HL-60 (cell line): ENCODE results near the gene HSD11B1.

Experiments used
- GABPA ChIP-seq: IDR thresholded peaks from 2 replicates; pipeline ENCODE4 v1.6.1; 2012; ENCODE audit warnings: low read depth
- POLR2AphosphoS5 ChIP-seq: IDR thresholded peaks from 2 replicates; pipeline ENCODE4 v1.6.1; 2012; ENCODE audit warnings: low read depth
- TF ChIP-seq, protein P1 (sequence below): IDR thresholded peaks from one replicate; pipeline ENCODE4 v1.5.1; 2011; ENCODE audit warnings: low read length, control low read depth, inconsistent platforms; ENCODE audit not compliant: insufficient read depth
- TF ChIP-seq, protein P2 (sequence below): IDR thresholded peaks from 2 replicates; pipeline ENCODE4 v1.6.1; 2012; ENCODE audit warnings: low read depth; ENCODE audit not compliant: insufficient replicate concordance

DNA sequence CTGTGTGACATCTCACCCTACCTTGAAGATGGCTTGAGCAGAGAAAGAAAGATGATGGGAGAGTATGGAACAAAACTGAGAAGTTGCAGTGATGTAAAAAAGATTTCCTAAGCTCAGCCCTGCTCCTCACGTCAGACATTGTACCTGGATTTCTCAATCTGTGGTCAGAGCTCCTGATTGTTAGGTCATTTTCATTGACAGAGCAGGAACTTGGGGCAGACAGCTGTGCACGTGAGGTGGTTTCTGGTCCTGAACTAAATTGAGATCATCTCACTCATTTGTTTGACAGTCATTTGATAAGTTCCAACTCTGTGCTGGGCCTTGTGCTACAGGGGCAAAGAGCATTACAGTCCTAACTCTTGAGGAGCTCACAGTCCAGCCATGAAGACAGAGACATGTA, 61.4 kb downstream of the HSD11B1 start:
- TF ChIP-seq, protein P1, sequence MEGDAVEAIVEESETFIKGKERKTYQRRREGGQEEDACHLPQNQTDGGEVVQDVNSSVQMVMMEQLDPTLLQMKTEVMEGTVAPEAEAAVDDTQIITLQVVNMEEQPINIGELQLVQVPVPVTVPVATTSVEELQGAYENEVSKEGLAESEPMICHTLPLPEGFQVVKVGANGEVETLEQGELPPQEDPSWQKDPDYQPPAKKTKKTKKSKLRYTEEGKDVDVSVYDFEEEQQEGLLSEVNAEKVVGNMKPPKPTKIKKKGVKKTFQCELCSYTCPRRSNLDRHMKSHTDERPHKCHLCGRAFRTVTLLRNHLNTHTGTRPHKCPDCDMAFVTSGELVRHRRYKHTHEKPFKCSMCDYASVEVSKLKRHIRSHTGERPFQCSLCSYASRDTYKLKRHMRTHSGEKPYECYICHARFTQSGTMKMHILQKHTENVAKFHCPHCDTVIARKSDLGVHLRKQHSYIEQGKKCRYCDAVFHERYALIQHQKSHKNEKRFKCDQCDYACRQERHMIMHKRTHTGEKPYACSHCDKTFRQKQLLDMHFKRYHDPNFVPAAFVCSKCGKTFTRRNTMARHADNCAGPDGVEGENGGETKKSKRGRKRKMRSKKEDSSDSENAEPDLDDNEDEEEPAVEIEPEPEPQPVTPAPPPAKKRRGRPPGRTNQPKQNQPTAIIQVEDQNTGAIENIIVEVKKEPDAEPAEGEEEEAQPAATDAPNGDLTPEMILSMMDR = no peak
- TF ChIP-seq POLR2AphosphoS5 (peak; percentile 69), GABPA (no peak)
- TF ChIP-seq, protein P2, sequence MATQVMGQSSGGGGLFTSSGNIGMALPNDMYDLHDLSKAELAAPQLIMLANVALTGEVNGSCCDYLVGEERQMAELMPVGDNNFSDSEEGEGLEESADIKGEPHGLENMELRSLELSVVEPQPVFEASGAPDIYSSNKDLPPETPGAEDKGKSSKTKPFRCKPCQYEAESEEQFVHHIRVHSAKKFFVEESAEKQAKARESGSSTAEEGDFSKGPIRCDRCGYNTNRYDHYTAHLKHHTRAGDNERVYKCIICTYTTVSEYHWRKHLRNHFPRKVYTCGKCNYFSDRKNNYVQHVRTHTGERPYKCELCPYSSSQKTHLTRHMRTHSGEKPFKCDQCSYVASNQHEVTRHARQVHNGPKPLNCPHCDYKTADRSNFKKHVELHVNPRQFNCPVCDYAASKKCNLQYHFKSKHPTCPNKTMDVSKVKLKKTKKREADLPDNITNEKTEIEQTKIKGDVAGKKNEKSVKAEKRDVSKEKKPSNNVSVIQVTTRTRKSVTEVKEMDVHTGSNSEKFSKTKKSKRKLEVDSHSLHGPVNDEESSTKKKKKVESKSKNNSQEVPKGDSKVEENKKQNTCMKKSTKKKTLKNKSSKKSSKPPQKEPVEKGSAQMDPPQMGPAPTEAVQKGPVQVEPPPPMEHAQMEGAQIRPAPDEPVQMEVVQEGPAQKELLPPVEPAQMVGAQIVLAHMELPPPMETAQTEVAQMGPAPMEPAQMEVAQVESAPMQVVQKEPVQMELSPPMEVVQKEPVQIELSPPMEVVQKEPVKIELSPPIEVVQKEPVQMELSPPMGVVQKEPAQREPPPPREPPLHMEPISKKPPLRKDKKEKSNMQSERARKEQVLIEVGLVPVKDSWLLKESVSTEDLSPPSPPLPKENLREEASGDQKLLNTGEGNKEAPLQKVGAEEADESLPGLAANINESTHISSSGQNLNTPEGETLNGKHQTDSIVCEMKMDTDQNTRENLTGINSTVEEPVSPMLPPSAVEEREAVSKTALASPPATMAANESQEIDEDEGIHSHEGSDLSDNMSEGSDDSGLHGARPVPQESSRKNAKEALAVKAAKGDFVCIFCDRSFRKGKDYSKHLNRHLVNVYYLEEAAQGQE = no peak
